Sciatic nerve (tissue), 2 donors: ENCODE results near the gene RAB31. TPM values are rescaled to one million over a fixed set of nuclear protein-coding genes. Genes with fewer than 3 reads are reported as not detected.
"Not testable (repeated sequence)": the region's sequence is repeated elsewhere in the genome, so short reads cannot be mapped to it uniquely, and the experiment has no call there.

ENCODE experiments used
- ATAC-seq: fragments of 200-7000 bp; cut with Tn5 transposase; one replicate; pipeline ENCODE4 v1.9.1; 2020; ENCODE audit warnings: mild to moderate bottlenecking, moderate library complexity
- DNase-seq: peaks from one replicate; pipeline ENCODE4 v3.0.0-alpha.2; 2020; ENCODE audit warnings: low spot score
- intact Hi-C: fragments of 100-400 bp; cut with DNase I; formaldehyde crosslinking; loops from one replicate; pipeline ENCODE4 v1.14.2; 2022
- total RNA-seq: library from RNA; stranded (reverse); fragmentation: NEBNext Ultra II Directional; extraction: Animal tissue kit (Norgen Biotek cat#: 25700); gene quantifications from one replicate; pipeline ENCODE4 v1.2.1, GENCODE V29; 2021
- donor health status: DM: no; HTN: no; CAD: no.
- donor health status: DM: no; HTN: no; CAD: no.

RAB31 gene
- total RNA-seq, 1 donor from 2014 or later = 53.4 TPM

GRCh38 chr18:9839853-9840252 is 131.8 kb downstream of the RAB31 start:
- DNase-seq = no peak
- intact Hi-C loops = no loop called here
- no peak for ATAC-seq

GRCh38 chr18:9841752-9842151 is 133.7 kb downstream of the RAB31 start:
- ATAC-seq = no peak
- DNase-seq = no peak
- intact Hi-C loops = no loop called here

- intact Hi-C loops = no loop called here
- DNase-seq (no peak), ATAC-seq (no peak)
Observed at GRCh38 chr18:9842448-9842847, 134.3 kb downstream of the RAB31 start.

GRCh38 chr18:9845256-9845655 is 137.2 kb downstream of the RAB31 start:
- no peak for ATAC-seq
- no peak for DNase-seq
- intact Hi-C loops = no loop called here

- DNase-seq (no peak), ATAC-seq (peak; percentile 56)
- intact Hi-C loops = no loop called here
Observed at GRCh38 chr18:9846162-9846925, 138.2 kb downstream of the RAB31 start.

- intact Hi-C loops = no loop called here
- DNase-seq (no peak), ATAC-seq (no peak)
Observed at GRCh38 chr18:9848170-9848879, 140.2 kb downstream of the RAB31 start.

- peak; percentile 71 for ATAC-seq
- intact Hi-C loops = no loop called here
- DNase-seq = no peak
Observed at GRCh38 chr18:9849407-9850283, 141.5 kb downstream of the RAB31 start.

GRCh38 chr18:9850309-9850708 is 142.2 kb downstream of the RAB31 start:
- ATAC-seq = no peak
- no peak for DNase-seq
- intact Hi-C loops = no loop called here

- ATAC-seq = no peak
Observed at GRCh38 chr18:9851511-9851910, 143.4 kb downstream of the RAB31 start.

GRCh38 chr18:9852266-9853081 is 144.4 kb downstream of the RAB31 start:
- intact Hi-C loops = no loop called here
- ATAC-seq (no peak), DNase-seq (no peak)

More at GRCh38 chr18:9851511-9851910, 143.4 kb downstream of the RAB31 start:
- intact Hi-C loops = no loop called here
- DNase-seq = no peak

GRCh38 chr18:9854801-9855676 is 146.9 kb downstream of the RAB31 start:
- DNase-seq (no peak), ATAC-seq (peak; percentile 38)
- intact Hi-C loops = no loop called here

GRCh38 chr18:9855681-9856080 is 147.6 kb downstream of the RAB31 start:
- DNase-seq (no peak), ATAC-seq (no peak)
- intact Hi-C loops = no loop called here

- DNase-seq = no peak
- intact Hi-C loops = no loop called here
- no peak for ATAC-seq
Observed at GRCh38 chr18:9856092-9856491, 148.0 kb downstream of the RAB31 start.

- intact Hi-C loops, DNase-seq, ATAC-seq: not testable (repeated sequence)
Observed at GRCh38 chr18:9857479-9857998, 149.4 kb downstream of the RAB31 start.

GRCh38 chr18:9858642-9859041 is 150.5 kb downstream of the RAB31 start:
- intact Hi-C loops = no loop called here
- ATAC-seq (no peak), DNase-seq (no peak)

GRCh38 chr18:9859232-9859631 is 151.1 kb downstream of the RAB31 start:
- intact Hi-C loops = no loop called here
- no peak for DNase-seq
- ATAC-seq = no peak

- ATAC-seq = no peak
- intact Hi-C loops = no loop called here
- no peak for DNase-seq
Observed at GRCh38 chr18:9860682-9861081, 152.6 kb downstream of the RAB31 start.

- DNase-seq (no peak), ATAC-seq (no peak)
- intact Hi-C loops = no loop called here
Observed at GRCh38 chr18:9861157-9861556, 153.1 kb downstream of the RAB31 start.
